Right lobe of liver (tissue), 6 donors: ENCODE data around the gene GFRA1. TPM values are rescaled to one million over a fixed set of nuclear protein-coding genes. Genes with fewer than 3 reads are reported as not detected.

Experiments
- ATAC-seq, 4 donors: fragments of 200-7000 bp; cut with Tn5 transposase; one replicate each; pipeline ENCODE4 v1.9.1; 2020; ENCODE audit warnings: mild to moderate bottlenecking in 4 of 4, moderate library complexity in 4 of 4
- DNase-seq, 3 donors: peaks; one replicate each; pipeline ENCODE4 v3.0.0-alpha.2; 2020
- H3K27ac ChIP-seq, 3 donors: fragments of 200-600 bp; one replicate each; pipeline ENCODE4 v1.8.0; 2022
- H3K27me3 ChIP-seq, 2 donors: fragments of 200-600 bp; one replicate each; pipeline ENCODE4 v1.8.0; 2022
- H3K36me3 ChIP-seq, 4 donors: fragments of 200-600 bp; sonication (generic) in 1 of 4; one replicate each; pipeline versions ENCODE4 v1.5.1 to v1.8.0; 2017 to 2022; ENCODE audit warnings: control low read depth in 1 of 4
- H3K4me1 ChIP-seq, 4 donors: fragments of 200-600 bp; sonication (generic) in 1 of 4; one replicate each; pipeline versions ENCODE4 v1.5.1 to v1.8.0; 2017 to 2022; ENCODE audit warnings: control low read depth in 1 of 4
- H3K4me3 ChIP-seq, 3 donors: fragments of 200-600 bp; one replicate each; pipeline ENCODE4 v1.8.0; 2022
- H3K9me3 ChIP-seq, 4 donors: fragments of 200-600 bp; sonication (generic) in 1 of 4; one replicate each; pipeline versions ENCODE4 v1.5.1 to v1.8.0; 2017 to 2022; ENCODE audit warnings: control low read depth in 1 of 4
- CTCF ChIP-seq, 4 donors: fragments of 200-600 bp in 3 of 4; fragments of 450-650 bp in 1 of 4; IDR thresholded peaks; one replicate each; pipeline versions ENCODE4 v1.5.1 to v1.8.0; 2016 to 2022; ENCODE audit warnings: antibody characterized with exemption in 4 of 4, mild to moderate bottlenecking in 2 of 4
- POLR2A ChIP-seq: fragments of 450-650 bp; IDR thresholded peaks from one replicate; pipeline ENCODE4 v1.6.1; 2017; ENCODE audit warnings: antibody characterized with exemption, mild to moderate bottlenecking
- WGBS: methylation state at CpG from one replicate; pipeline ENCODE4 v1.1.6; 2018; ENCODE audit warnings: low coverage, low lambda C conversion rate; ENCODE audit not compliant: insufficient coverage; ENCODE audit errors: missing lambda C conversion rate; 5-methylcytosine and 5-hydroxymethylcytosine counted together
- intact Hi-C, 2 donors: fragments of 100-400 bp; cut with DNase I; formaldehyde crosslinking; loops; one replicate each; pipeline versions ENCODE4 v1.11.2 to v1.14.1; 2022
- total RNA-seq, 6 experiments: library from RNA; depleted of rRNA in 2 of 6; stranded (reverse); fragments of >200 nt in 2 of 6; fragmentation: NEBNext Ultra II Directional in 3 of 6; extraction: Animal tissue kit (Norgen Biotek cat#: 25700) in 3 of 6; gene quantifications; one replicate each; pipeline versions ENCODE4 v1.1.0 to v1.2.4, GENCODE V29; 2016 to 2023
- donor health status: DM: no; HTN: yes; CAD: no.
- donor health status: DM: no; HTN: no; CAD: no.
- donor health status: DM: no; HTN: no; CAD: no.
- donor health status: DM: no; HTN: yes; CAD: no.
- donor health status: DM: no; HTN: yes; CAD: no.

Gene GFRA1
- total RNA-seq, 6 experiments from 2014 or later: 17.9 to 67.8 (median 42.8) TPM

GRCh38 chr10:116178086-116178605 is 94.9 kb downstream of the GFRA1 start:
- ATAC-seq: no peak
- H3K4me1 ChIP-seq: no peaks in the 10 kb centered on the region
- no peaks in the 10 kb centered on the region for H3K27me3 ChIP-seq
- TF ChIP-seq POLR2A: no peak
- no peak for TF ChIP-seq CTCF (IDR thresholded peaks at IDR 0.05)
- no peaks in the 10 kb centered on the region for H3K9me3 ChIP-seq
- no peak overlapping the region for H3K4me3 ChIP-seq
- intact Hi-C loops: no loop called here
- DNase-seq: no peak
- H3K27ac ChIP-seq: no peak overlapping the region
- WGBS: 81% methylated on average over 6 of the region's 9 CpGs
- no peaks in the 10 kb centered on the region for H3K36me3 ChIP-seq

GRCh38 chr10:116175231-116175630 is 97.8 kb downstream of the GFRA1 start:
- DNase-seq (peak in 1 of 3 donors; percentile 0), ATAC-seq (no peak)
- intact Hi-C loops: no loop called here
- no peaks in the 10 kb centered on the region for H3K27me3 ChIP-seq
- H3K9me3 ChIP-seq: no peaks in the 10 kb centered on the region
- TF ChIP-seq POLR2A (no peak), CTCF (IDR thresholded peaks at IDR 0.05) (no peak)
- H3K4me1 ChIP-seq: no peaks in the 10 kb centered on the region
- H3K36me3 ChIP-seq: no peaks in the 10 kb centered on the region
- WGBS: 86% methylated on average over 7 of the region's 8 CpGs
- no peak overlapping the region for H3K4me3 ChIP-seq
- H3K27ac ChIP-seq: no peak overlapping the region

GRCh38 chr10:116171505-116171904 is 101.5 kb downstream of the GFRA1 start:
- Histone ChIP-seq H3K27ac (no peak overlapping the region), H3K4me1 (no peaks in the 10 kb centered on the region), H3K4me3 (no peak overlapping the region), H3K27me3 (no peaks in the 10 kb centered on the region), H3K36me3 (no peaks in the 10 kb centered on the region), H3K9me3 (no peaks in the 10 kb centered on the region)
- ATAC-seq (no peak), DNase-seq (no peak)
- TF ChIP-seq CTCF (IDR thresholded peaks at IDR 0.05) (no peak), POLR2A (no peak)
- intact Hi-C loops: no loop called here
- WGBS: 77% methylated on average over 4 of the region's 4 CpGs

GRCh38 chr10:116170815-116171250 is 102.2 kb downstream of the GFRA1 start:
- no peaks in the 10 kb centered on the region for H3K4me1 ChIP-seq
- intact Hi-C loops: no loop called here
- no peak overlapping the region for H3K27ac ChIP-seq
- TF ChIP-seq CTCF (IDR thresholded peaks at IDR 0.05) (no peak), POLR2A (no peak)
- no peak for ATAC-seq
- H3K36me3 ChIP-seq: no peaks in the 10 kb centered on the region
- no peaks in the 10 kb centered on the region for H3K27me3 ChIP-seq
- no peak for DNase-seq
- WGBS: 75% methylated on average over 2 of the region's 2 CpGs
- H3K4me3 ChIP-seq: no peak overlapping the region
- H3K9me3 ChIP-seq: no peaks in the 10 kb centered on the region
